HUES6 (cell line): ENCODE results near the gene LAMTOR5.
A peak's percentile ranks its signal among the peaks of the same experiment; 100 is the strongest.
"Not testable (repeated sequence)": the region's sequence is repeated elsewhere in the genome, so short reads cannot be mapped to it uniquely, and the experiment has no call there.

ENCODE experiments used
- H3K27ac ChIP-seq: 2 replicates; pipeline ENCODE4 v1.7.0; 2013; ENCODE audit warnings: low read depth, mild to moderate bottlenecking, low read length, inconsistent platforms
- H3K27me3 ChIP-seq: 2 replicates; pipeline ENCODE4 v1.6.1; 2013; ENCODE audit warnings: low read length; ENCODE audit not compliant: control insufficient read depth, insufficient read depth
- H3K36me3 ChIP-seq: 2 replicates; pipeline ENCODE4 v1.6.1; 2013; ENCODE audit warnings: low read length; ENCODE audit not compliant: control insufficient read depth, insufficient read depth
- H3K4me1 ChIP-seq: 2 replicates; pipeline ENCODE4 v1.6.1; 2013; ENCODE audit warnings: low read length; ENCODE audit not compliant: control insufficient read depth, insufficient read depth
- H3K4me3 ChIP-seq: 2 replicates; pipeline ENCODE4 v1.5.1; 2013; ENCODE audit warnings: low read depth, low read length
- H3K9ac ChIP-seq: one replicate; pipeline ENCODE4 v1.6.1; 2013; ENCODE audit warnings: mild to moderate bottlenecking, low read length
- H3K9me3 ChIP-seq: 2 replicates; pipeline ENCODE4 v1.6.1; 2013; ENCODE audit warnings: low read depth, low read length; ENCODE audit not compliant: control insufficient read depth, insufficient read depth

LAMTOR5 gene

DNA sequence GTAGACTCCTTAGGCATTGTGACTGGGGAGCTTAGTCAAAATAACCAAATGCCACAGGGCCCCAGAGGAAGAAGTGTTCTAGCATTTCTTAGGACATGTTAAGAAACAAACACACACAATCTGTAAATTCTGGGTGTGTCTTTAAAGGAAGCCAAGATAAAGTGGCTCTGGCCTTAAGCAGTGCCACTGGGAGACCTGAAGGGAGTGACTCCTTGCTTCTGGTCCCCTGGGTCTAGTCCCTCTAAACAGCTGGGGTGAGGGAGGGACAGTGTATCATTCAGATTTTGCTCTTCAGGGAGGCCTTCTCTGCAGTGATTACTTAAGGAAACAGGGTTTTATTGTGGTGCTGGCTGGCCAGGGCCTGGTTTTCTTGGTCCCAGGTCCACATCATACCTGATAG lies 34.4 kb upstream of the LAMTOR5 start:
- no peaks in the 10 kb centered on the region for H3K36me3 ChIP-seq

DNA sequence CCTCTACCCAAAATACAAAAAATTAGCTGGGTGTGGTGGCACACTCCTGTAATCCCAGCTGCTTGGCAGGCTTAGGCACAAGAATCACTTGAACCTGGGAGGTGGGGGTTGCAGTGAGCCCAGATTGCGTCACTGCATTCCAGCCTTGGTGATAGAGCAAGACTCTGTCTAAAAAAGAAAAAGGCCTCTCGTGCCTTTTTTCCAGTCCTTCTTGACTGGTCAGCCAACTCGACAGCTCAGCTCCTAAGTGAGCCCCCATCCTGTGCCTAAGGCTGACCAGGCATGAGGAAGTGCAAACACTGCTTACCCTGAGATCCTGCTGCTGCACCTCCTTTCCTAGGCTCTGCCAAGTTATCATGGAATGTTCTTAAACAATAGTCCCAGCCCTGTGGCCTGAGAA lies 33.4 kb upstream of the LAMTOR5 start:
- Histone ChIP-seq H3K4me1 (peaks cover 35% of the 10 kb centered on the region; the same call in 1 of the 2 replicates), H3K27ac (no peak overlapping the region)

More for the DNA sequence above, 34.4 kb upstream of the LAMTOR5 start:
- Histone ChIP-seq H3K27me3 (no peaks in the 10 kb centered on the region), H3K9ac (no peak overlapping the region), H3K4me1 (peaks cover 26% of the 10 kb centered on the region; the same call in 1 of the 2 replicates), H3K27ac (no peak overlapping the region), H3K9me3 (no peaks in the 10 kb centered on the region), H3K4me3 (no peak overlapping the region)

DNA sequence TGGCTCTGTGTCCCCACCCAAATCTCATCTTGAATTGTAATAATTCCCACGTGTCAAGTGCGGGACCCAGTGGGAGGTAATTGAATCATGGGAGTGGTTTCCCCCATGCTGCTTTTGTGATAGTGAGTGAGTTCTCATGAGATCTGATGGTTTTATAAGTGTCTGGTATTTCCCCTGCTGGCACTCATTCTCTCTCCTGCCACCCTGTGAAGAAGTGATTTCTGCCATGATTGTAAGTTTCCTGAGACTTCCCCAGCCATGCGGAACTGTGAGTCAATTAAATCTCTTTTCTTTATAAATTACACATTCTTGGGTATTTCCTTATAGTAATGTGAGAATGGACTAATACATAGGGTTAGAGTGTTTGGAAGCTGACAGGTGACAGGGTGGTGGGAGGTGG lies 32.4 kb upstream of the LAMTOR5 start:
- H3K4me1 ChIP-seq, result peaks cover 41% of the 10 kb centered on the region; the same call in 1 of the 2 replicates
- H3K27ac ChIP-seq, H3K27me3 ChIP-seq, H3K4me3 ChIP-seq, H3K9me3 ChIP-seq, H3K36me3 ChIP-seq, H3K9ac ChIP-seq: not testable (repeated sequence)

More for the DNA sequence above, 33.4 kb upstream of the LAMTOR5 start:
- Histone ChIP-seq H3K4me3 (no peak overlapping the region), H3K9me3 (no peaks in the 10 kb centered on the region), H3K27me3 (no peaks in the 10 kb centered on the region), H3K36me3 (no peaks in the 10 kb centered on the region), H3K9ac (no peak overlapping the region)

DNA sequence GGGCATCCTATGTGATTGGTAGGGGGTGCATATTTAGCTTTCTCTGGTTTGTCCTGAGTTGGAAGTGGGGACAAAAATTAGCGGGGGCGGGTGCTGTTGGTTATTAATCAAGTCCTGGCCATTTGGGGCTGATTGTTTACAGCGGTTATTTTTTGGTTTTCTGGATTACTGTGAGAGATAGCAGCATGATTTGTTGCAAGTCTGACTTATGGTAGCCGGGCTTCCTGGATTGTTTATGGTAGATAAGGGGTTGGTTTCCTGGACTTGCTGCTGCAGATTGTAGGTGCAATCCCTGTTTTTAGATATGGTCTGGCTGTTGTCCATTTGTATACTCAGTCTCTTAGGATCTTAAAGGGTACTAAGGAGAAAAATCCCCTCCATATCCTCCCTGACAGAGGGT lies 31.4 kb upstream of the LAMTOR5 start:
- H3K27ac ChIP-seq, result no peak overlapping the region
- no peaks in the 10 kb centered on the region for H3K27me3 ChIP-seq
- no peaks in the 10 kb centered on the region for H3K36me3 ChIP-seq
- no peak overlapping the region for H3K4me3 ChIP-seq
- H3K9ac ChIP-seq, result no peak overlapping the region
- H3K9me3 ChIP-seq, result no peaks in the 10 kb centered on the region
- peaks cover 48% of the 10 kb centered on the region for H3K4me1 ChIP-seq

DNA sequence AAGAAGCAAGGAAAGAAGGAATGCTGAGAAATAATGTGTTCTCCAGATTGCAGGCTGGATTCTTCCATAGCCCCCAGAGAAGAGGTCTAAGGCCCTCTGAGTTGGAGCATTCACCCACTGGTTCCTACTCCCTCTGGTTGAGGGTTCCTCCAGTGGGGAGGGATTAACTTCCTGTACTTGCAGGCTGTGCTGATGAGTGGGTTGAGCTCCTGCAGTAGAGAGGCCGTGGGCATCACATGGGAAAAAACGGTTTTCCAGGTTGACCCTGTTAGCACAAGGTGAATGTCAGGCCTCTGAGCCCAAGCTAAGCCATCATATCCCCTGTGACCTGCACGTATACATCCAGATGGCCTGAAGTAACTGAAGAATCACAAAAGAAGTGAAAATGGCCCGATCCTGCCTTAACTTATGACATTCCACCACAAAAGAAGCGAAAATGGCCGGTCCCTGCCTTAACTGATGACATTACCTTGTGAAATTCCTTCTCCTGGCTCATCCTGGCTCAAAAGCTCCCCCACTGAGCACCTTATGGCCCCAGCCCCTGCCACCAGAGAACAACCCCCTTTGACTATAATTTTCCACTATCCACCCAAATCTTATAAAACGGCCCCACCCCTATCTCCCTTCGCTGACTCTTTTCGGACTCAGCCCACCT lies 30.3 kb upstream of the LAMTOR5 start:
- Histone ChIP-seq H3K4me1 (peaks cover 58% of the 10 kb centered on the region), H3K9ac (peak overlapping the region; percentile 57), H3K27ac (peak overlapping the region; percentile 79; the same call in 1 of the 2 replicates)
- H3K9me3 ChIP-seq, H3K4me3 ChIP-seq, H3K36me3 ChIP-seq, H3K27me3 ChIP-seq: not testable (repeated sequence)

DNA sequence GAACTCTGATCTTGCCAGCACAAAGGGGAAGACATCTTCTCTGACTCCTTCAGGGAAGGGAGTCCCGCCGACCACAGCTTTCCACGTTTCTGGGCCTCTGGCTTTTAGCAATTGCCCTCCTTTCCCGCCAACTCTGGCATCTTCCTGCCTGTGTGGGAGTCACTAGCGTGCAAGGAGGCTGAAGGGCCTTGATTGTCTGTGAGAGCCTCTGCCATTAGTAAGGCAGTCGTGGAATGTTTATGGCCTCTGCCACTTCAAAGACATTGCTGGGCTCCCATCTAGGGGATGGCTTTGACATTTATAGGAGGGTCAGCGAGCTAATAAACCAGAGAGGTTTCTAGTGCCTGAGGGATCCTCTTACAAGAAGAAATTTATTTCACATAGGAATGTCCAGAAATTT lies 29.1 kb upstream of the LAMTOR5 start:
- Histone ChIP-seq H3K4me1 (peaks cover 58% of the 10 kb centered on the region), H3K36me3 (no peaks in the 10 kb centered on the region), H3K27me3 (no peaks in the 10 kb centered on the region), H3K27ac (peak overlapping the region; percentile 80; the same call in 1 of the 2 replicates), H3K9me3 (no peaks in the 10 kb centered on the region), H3K9ac (peak overlapping the region; percentile 58), H3K4me3 (no peak overlapping the region; the same call in 1 of the 2 replicates)

DNA sequence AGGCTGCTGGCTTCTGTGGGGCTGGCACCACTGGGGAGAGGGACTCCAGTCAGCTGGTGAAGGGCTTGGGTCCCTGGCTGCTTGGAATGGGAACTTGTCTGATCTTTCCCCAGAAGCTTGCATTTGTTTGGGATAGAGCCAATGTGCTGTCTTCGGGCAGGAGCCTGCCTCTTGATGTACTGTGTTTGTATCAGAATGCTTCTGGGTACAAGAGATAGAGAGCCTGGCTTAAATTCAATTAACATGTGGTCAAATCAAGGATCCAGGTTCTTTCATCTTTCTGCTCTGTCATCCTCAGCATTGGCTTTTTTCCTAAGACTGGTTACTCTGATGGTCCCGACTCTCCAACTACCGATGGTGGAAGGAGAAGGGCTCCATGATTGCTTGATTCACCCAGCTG lies 27.5 kb upstream of the LAMTOR5 start:
- no peaks in the 10 kb centered on the region for H3K27me3 ChIP-seq
- H3K9me3 ChIP-seq, result no peaks in the 10 kb centered on the region
- H3K27ac ChIP-seq, result no peak overlapping the region
- no peak overlapping the region for H3K9ac ChIP-seq
- H3K4me3 ChIP-seq, result no peak overlapping the region
- peaks cover 60% of the 10 kb centered on the region for H3K4me1 ChIP-seq
- H3K36me3 ChIP-seq, result no peaks in the 10 kb centered on the region

DNA sequence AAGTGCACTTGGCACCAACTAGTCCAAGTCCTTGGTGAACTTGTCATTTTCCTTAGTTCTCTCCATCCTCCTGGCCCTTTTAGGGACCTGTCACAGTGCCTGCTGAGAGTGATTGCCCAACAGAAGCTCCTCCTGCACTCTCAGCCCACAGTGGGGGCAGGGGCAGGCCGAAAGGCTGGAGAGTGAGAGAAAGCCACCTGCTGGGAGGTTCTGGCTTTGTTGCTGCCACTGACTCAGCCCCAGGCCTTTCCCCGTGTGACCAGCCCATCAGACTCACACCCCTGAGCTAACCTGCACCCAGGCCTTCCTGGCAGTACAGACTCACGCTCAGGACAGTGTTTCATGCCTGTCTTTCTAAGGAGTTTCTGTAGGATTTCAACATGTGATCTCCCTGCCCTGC lies 26.3 kb upstream of the LAMTOR5 start:
- peak overlapping the region; percentile 16 for H3K9ac ChIP-seq
- H3K4me1 ChIP-seq, result peaks cover 53% of the 10 kb centered on the region
- no peak overlapping the region for H3K27ac ChIP-seq
- H3K9me3 ChIP-seq, result no peaks in the 10 kb centered on the region
- H3K36me3 ChIP-seq, result no peaks in the 10 kb centered on the region
- no peak overlapping the region for H3K4me3 ChIP-seq
- no peaks in the 10 kb centered on the region for H3K27me3 ChIP-seq

DNA sequence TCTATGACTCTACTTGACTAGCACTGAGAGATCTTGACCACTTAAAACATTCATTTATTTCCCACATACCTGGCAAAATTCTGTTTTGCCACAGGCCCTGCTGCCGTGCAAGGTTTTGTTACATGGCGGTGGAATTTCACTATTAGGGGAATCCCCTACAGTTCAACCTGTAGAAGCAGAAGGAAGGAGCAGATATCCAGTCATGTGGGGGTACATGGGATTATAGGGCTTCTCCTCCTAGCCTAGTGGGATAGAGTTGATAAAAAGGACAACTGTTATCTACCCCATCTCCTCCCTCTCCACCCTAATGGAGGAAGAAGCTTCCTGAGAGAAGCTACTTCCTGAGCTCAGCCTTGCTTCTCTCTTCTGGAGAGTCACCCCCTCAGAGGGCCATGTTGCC lies 25.7 kb upstream of the LAMTOR5 start:
- peaks cover 47% of the 10 kb centered on the region for H3K4me1 ChIP-seq
- no peak overlapping the region for H3K4me3 ChIP-seq
- no peaks in the 10 kb centered on the region for H3K27me3 ChIP-seq
- no peaks in the 10 kb centered on the region for H3K36me3 ChIP-seq
- no peaks in the 10 kb centered on the region for H3K9me3 ChIP-seq
- H3K27ac ChIP-seq, result no peak overlapping the region
- peak overlapping the region; percentile 16 for H3K9ac ChIP-seq

DNA sequence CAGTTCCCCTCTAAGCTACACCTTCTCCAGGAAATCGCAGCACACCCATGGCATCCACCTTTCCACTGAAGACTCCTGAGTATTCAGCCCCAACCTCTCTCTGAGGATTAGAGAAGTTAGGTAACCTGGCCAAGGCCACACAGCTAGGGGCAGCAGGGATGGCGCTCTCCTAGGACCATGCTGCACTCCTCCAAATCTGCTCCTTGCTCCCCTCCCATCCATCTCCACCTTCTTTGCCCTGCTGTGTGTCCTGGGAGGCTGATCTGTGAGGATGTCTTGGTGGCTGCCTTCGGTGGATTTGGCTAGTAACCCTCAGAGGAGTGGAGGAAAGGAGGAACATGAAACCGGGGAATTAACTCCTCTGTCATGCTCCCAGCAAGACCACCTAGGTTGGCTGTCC lies 23.4 kb upstream of the LAMTOR5 start:
- H3K36me3 ChIP-seq, result no peaks in the 10 kb centered on the region
- no peak overlapping the region for H3K4me3 ChIP-seq
- peaks cover 29% of the 10 kb centered on the region for H3K4me1 ChIP-seq
- no peaks in the 10 kb centered on the region for H3K9me3 ChIP-seq
- no peaks in the 10 kb centered on the region for H3K27me3 ChIP-seq
- H3K9ac ChIP-seq, result no peak overlapping the region
- no peak overlapping the region for H3K27ac ChIP-seq

DNA sequence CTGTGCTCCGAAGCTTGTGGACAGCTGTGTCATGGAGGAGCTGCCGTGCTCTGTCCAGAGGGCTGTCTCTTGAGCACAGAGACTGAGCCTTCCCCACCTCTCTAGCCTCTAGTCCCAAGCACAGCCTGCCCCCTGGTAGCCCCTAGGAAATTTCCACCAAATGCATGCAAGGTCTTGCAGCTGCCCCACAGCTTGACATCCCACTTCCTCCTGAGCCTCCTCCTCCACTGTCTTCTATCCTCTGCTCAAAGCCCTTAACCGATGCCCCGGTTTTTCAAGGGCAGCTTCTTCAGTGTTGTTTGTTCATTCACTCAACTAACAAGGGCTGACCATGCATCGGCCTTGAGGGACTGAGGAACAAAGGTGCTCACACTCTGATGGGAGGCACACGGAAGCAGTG lies 22.9 kb upstream of the LAMTOR5 start:
- Histone ChIP-seq H3K4me1 (peaks cover 32% of the 10 kb centered on the region), H3K9ac (no peak overlapping the region), H3K36me3 (no peaks in the 10 kb centered on the region), H3K4me3 (no peak overlapping the region), H3K27ac (no peak overlapping the region), H3K9me3 (no peaks in the 10 kb centered on the region), H3K27me3 (no peaks in the 10 kb centered on the region)
